Liver (tissue), 9 donors: ENCODE results near the gene RAP2C. TPM values are rescaled to one million over a fixed set of nuclear protein-coding genes. Genes with fewer than 3 reads are reported as not detected.

Experiments used
- DNase-seq: peaks from one replicate; pipeline ENCODE4 v3.0.0-alpha.2; 2017; ENCODE audit warnings: low spot score
- H3K27ac ChIP-seq, 2 donors: one replicate each; pipeline ENCODE4 v1.7.0; 2013; ENCODE audit warnings: inconsistent platforms in 2 of 2, low read length in 2 of 2, control low read depth in 1 of 2, low read depth in 1 of 2, mild to moderate bottlenecking in 1 of 2
- H3K27me3 ChIP-seq, 4 donors: one replicate each; pipeline versions ENCODE4 v1.6.1 to v1.7.0; 2013; ENCODE audit warnings: low read length in 3 of 4, inconsistent platforms in 1 of 4, mild to moderate bottlenecking in 1 of 4, moderate library complexity in 1 of 4; ENCODE audit not compliant: control insufficient read depth in 4 of 4, insufficient read depth in 4 of 4
- H3K36me3 ChIP-seq, 4 donors: one replicate each; pipeline versions ENCODE4 v1.6.1 to v1.7.0; 2013; ENCODE audit warnings: low read length in 3 of 4, mild to moderate bottlenecking in 3 of 4, low read depth in 1 of 4, moderate library complexity in 1 of 4; ENCODE audit not compliant: control insufficient read depth in 4 of 4, insufficient read depth in 3 of 4
- H3K4me1 ChIP-seq, 4 donors: one replicate each; pipeline versions ENCODE4 v1.6.1 to v1.7.0; 2013; ENCODE audit warnings: low read length in 3 of 4, mild to moderate bottlenecking in 3 of 4, moderate library complexity in 1 of 4; ENCODE audit not compliant: control insufficient read depth in 4 of 4, insufficient read depth in 4 of 4
- H3K4me3 ChIP-seq, 3 donors: one replicate each; pipeline versions ENCODE4 v1.6.1 to v1.7.0; 2013; ENCODE audit warnings: low read length in 3 of 3, control low read depth in 1 of 3, low read depth in 1 of 3, mild to moderate bottlenecking in 1 of 3
- H3K9ac ChIP-seq, 2 donors: one replicate each; pipeline ENCODE4 v1.7.0; 2013; ENCODE audit warnings: low read length in 2 of 2, mild to moderate bottlenecking in 2 of 2, moderate library complexity in 2 of 2, control low read depth in 1 of 2, low read depth in 1 of 2
- H3K9me3 ChIP-seq, 4 donors: one replicate each; pipeline versions ENCODE4 v1.6.1 to v1.7.0; 2013; ENCODE audit warnings: low read length in 3 of 4; ENCODE audit not compliant: control insufficient read depth in 4 of 4
- EGR1 ChIP-seq, 2 donors: IDR thresholded peaks; 2 replicates each; pipeline ENCODE4 v1.6.1; 2016 to 2018; ENCODE audit warnings: antibody characterized with exemption in 2 of 2, low read depth in 2 of 2
- FOXA1 ChIP-seq: IDR thresholded peaks from 2 replicates; pipeline ENCODE4 v1.6.1; 2016; ENCODE audit warnings: antibody characterized with exemption
- FOXA2 ChIP-seq: IDR thresholded peaks from 2 replicates; pipeline ENCODE4 v1.6.1; 2016; ENCODE audit warnings: antibody characterized with exemption
- HNF4A ChIP-seq, 2 donors: conservative IDR thresholded peaks; 2 replicates each; pipeline ENCODE4 v1.6.1; 2016; ENCODE audit warnings: antibody characterized with exemption in 2 of 2, mild to moderate bottlenecking in 2 of 2
- HNF4G ChIP-seq: IDR thresholded peaks from 2 replicates; pipeline ENCODE4 v1.6.1; 2016; ENCODE audit warnings: antibody characterized with exemption
- JUND ChIP-seq, 2 donors: IDR thresholded peaks; 2 replicates each; pipeline ENCODE4 v1.6.1; 2016; ENCODE audit warnings: antibody characterized with exemption in 2 of 2
- RAD21 ChIP-seq, 2 donors: IDR thresholded peaks; 2 replicates each; pipeline ENCODE4 v1.6.1; 2016; ENCODE audit warnings: antibody characterized with exemption in 2 of 2, mild to moderate bottlenecking in 2 of 2
- RXRA ChIP-seq, 2 donors: IDR thresholded peaks; 2 replicates each; pipeline ENCODE4 v1.6.1; 2017 to 2018; ENCODE audit warnings: antibody characterized with exemption in 2 of 2, mild to moderate bottlenecking in 1 of 2
- SP1 ChIP-seq: IDR thresholded peaks from 2 replicates; pipeline ENCODE4 v1.6.1; 2018; ENCODE audit warnings: antibody characterized with exemption, mild to moderate bottlenecking
- TAF1 ChIP-seq: conservative IDR thresholded peaks from 2 replicates; pipeline ENCODE4 v1.6.1; 2016; ENCODE audit warnings: antibody characterized with exemption, mild to moderate bottlenecking
- YY1 ChIP-seq: IDR thresholded peaks from 2 replicates; pipeline ENCODE4 v1.6.1; 2016; ENCODE audit warnings: antibody characterized with exemption, mild to moderate bottlenecking
- WGBS: extraction: QIAGEN DNeasy Blood & Tissue Kit; methylation state at CpG from one replicate; pipeline ENCODE4 v1.1.7; 2013; 5-methylcytosine and 5-hydroxymethylcytosine counted together
- polyA plus RNA-seq, 2 donors: library from polyadenylated mRNA; stranded (reverse) in 1 of 2; unstranded in 1 of 2; fragments of 200-250 nt in 1 of 2; fragments of >200 nt in 1 of 2; fragmentation: Nextera tagmentation in 1 of 2; extraction: Ambion mirVana in 1 of 2; gene quantifications; one replicate each; pipeline versions ENCODE4 v1.2.1 to v1.2.3, GENCODE V29; 2013 to 2015
- total RNA-seq, 2 donors: library from RNA; depleted of rRNA; stranded (reverse); fragments of >200 nt; gene quantifications; one replicate each; pipeline ENCODE4 v1.2.3, GENCODE V29; 2014
- TF ChIP-seq, protein P1 (sequence below): IDR thresholded peaks from 2 replicates; pipeline ENCODE4 v1.6.1; 2016; ENCODE audit warnings: antibody characterized with exemption
- TF ChIP-seq, protein P2 (sequence below): fragments of 150-350 bp; IDR thresholded peaks from 2 replicates; pipeline ENCODE4 v1.5.1; 2017; ENCODE audit warnings: improper control_type of control experiment, low read depth, low read length; ENCODE audit not compliant: missing input control
- TF ChIP-seq, protein P3 (sequence below): IDR thresholded peaks from 2 replicates; pipeline ENCODE4 v1.6.1; 2016; ENCODE audit warnings: antibody characterized with exemption, mild to moderate bottlenecking
- donor health status: healthy.
- donor health status: healthy.
- donor health status: healthy.
- donor health status: healthy.
- donor health status: healthy.

Gene RAP2C
- total and polyA plus RNA-seq, 4 donors, result 12.6 to 35.3 (median 19.3) TPM

DNA sequence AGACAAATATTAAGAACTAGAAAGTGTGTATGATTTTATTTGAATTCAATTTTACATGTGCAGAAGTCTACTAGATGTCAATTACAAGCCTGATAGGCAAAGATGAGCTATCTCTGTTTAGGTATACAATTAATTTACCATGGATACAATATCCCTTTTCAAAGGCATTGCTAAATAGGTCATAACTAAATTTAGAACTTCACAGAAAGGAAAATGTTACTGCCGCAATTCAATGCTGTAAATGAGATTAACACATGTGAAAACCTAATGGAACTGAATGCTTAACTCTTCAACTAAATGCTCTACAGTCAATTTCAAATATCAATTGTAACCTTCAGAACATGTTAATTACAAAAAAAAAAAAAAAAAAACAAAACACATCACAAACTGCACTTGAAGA, 14.6 kb downstream of the RAP2C start:
- TF ChIP-seq, protein P1, sequence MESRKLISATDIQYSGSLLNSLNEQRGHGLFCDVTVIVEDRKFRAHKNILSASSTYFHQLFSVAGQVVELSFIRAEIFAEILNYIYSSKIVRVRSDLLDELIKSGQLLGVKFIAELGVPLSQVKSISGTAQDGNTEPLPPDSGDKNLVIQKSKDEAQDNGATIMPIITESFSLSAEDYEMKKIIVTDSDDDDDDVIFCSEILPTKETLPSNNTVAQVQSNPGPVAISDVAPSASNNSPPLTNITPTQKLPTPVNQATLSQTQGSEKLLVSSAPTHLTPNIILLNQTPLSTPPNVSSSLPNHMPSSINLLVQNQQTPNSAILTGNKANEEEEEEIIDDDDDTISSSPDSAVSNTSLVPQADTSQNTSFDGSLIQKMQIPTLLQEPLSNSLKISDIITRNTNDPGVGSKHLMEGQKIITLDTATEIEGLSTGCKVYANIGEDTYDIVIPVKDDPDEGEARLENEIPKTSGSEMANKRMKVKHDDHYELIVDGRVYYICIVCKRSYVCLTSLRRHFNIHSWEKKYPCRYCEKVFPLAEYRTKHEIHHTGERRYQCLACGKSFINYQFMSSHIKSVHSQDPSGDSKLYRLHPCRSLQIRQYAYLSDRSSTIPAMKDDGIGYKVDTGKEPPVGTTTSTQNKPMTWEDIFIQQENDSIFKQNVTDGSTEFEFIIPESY, result no peak
- TF ChIP-seq YY1 (no peak), JUND (IDR thresholded peaks at IDR 0.05) (no peak), TAF1 (no peak), EGR1 (IDR thresholded peaks at IDR 0.05; ENCODE audit: low read depth in 2 of 2) (no peak), HNF4G (no peak), SP1 (no peak), RAD21 (IDR thresholded peaks at IDR 0.05) (no peak), FOXA2 (no peak), RXRA (IDR thresholded peaks at IDR 0.05) (no peak)
- TF ChIP-seq, protein P2, sequence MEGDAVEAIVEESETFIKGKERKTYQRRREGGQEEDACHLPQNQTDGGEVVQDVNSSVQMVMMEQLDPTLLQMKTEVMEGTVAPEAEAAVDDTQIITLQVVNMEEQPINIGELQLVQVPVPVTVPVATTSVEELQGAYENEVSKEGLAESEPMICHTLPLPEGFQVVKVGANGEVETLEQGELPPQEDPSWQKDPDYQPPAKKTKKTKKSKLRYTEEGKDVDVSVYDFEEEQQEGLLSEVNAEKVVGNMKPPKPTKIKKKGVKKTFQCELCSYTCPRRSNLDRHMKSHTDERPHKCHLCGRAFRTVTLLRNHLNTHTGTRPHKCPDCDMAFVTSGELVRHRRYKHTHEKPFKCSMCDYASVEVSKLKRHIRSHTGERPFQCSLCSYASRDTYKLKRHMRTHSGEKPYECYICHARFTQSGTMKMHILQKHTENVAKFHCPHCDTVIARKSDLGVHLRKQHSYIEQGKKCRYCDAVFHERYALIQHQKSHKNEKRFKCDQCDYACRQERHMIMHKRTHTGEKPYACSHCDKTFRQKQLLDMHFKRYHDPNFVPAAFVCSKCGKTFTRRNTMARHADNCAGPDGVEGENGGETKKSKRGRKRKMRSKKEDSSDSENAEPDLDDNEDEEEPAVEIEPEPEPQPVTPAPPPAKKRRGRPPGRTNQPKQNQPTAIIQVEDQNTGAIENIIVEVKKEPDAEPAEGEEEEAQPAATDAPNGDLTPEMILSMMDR, result no peak
- TF ChIP-seq, protein P3, sequence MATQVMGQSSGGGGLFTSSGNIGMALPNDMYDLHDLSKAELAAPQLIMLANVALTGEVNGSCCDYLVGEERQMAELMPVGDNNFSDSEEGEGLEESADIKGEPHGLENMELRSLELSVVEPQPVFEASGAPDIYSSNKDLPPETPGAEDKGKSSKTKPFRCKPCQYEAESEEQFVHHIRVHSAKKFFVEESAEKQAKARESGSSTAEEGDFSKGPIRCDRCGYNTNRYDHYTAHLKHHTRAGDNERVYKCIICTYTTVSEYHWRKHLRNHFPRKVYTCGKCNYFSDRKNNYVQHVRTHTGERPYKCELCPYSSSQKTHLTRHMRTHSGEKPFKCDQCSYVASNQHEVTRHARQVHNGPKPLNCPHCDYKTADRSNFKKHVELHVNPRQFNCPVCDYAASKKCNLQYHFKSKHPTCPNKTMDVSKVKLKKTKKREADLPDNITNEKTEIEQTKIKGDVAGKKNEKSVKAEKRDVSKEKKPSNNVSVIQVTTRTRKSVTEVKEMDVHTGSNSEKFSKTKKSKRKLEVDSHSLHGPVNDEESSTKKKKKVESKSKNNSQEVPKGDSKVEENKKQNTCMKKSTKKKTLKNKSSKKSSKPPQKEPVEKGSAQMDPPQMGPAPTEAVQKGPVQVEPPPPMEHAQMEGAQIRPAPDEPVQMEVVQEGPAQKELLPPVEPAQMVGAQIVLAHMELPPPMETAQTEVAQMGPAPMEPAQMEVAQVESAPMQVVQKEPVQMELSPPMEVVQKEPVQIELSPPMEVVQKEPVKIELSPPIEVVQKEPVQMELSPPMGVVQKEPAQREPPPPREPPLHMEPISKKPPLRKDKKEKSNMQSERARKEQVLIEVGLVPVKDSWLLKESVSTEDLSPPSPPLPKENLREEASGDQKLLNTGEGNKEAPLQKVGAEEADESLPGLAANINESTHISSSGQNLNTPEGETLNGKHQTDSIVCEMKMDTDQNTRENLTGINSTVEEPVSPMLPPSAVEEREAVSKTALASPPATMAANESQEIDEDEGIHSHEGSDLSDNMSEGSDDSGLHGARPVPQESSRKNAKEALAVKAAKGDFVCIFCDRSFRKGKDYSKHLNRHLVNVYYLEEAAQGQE, result no peak
- Histone ChIP-seq H3K36me3 (peaks cover 0 to 2% (median 0%) of the 10 kb centered on the region in 4 donors), H3K4me3 (no peak overlapping the region), H3K9ac (no peak overlapping the region), H3K9me3 (no peaks in the 10 kb centered on the region), H3K4me1 (peaks cover 0 to 8% (median 2%) of the 10 kb centered on the region in 4 donors), H3K27ac (no peak overlapping the region), H3K27me3 (peaks cover 0 to 2% (median 0%) of the 10 kb centered on the region in 4 donors)
- WGBS, result 90% methylated on average over 1 of the region's 1 CpG
- no peak for DNase-seq

DNA sequence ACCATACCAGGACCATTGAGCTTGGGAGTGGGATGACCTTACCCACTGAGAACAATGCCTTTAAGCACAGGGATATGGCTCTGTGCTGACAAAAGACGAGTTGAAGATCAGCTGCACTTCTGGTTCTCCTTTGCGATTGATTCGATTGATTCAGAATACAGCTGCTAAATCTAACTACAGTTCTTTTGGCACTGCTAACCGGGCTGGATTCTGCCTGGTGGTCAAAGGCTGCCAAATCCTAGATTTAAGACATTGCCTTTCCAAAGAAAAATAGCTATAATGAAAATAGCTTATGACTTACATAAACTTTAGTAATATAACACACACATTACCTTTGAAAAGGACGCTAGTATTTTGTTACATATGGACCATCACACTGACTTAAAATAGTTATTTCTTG, 18.3 kb downstream of the RAP2C start:
- peaks cover 0 to 5% (median under 1%) of the 10 kb centered on the region in 4 donors for H3K4me1 ChIP-seq
- 90% methylated on average over 5 of the region's 5 CpGs for WGBS

More for the DNA sequence above, 18.3 kb downstream of the RAP2C start:
- no peak for TF ChIP-seq RAD21 (IDR thresholded peaks at IDR 0.05)
- TF ChIP-seq EGR1 (IDR thresholded peaks at IDR 0.05; ENCODE audit: low read depth in 2 of 2), result no peak
- TF ChIP-seq FOXA1, result no peak
- no peak for TF ChIP-seq HNF4A (conservative IDR thresholded peaks at IDR 0.05)
- TF ChIP-seq, protein P2, result no peak
- H3K27me3 ChIP-seq, result no peaks in the 10 kb centered on the region
- DNase-seq, result no peak
- no peak overlapping the region for H3K27ac ChIP-seq
- no peak overlapping the region for H3K9ac ChIP-seq
- H3K4me3 ChIP-seq, result no peak overlapping the region
- no peaks in the 10 kb centered on the region for H3K9me3 ChIP-seq
- H3K36me3 ChIP-seq, result peaks cover 0 to 2% (median 0%) of the 10 kb centered on the region in 4 donors
